Calu3 (cell line): ENCODE measurements around the gene PPIC. TPM values are rescaled to one million over a fixed set of nuclear protein-coding genes. Genes with fewer than 3 reads are reported as not detected.

Experiments
- total RNA-seq: library from RNA; stranded (reverse); gene quantifications from 2 replicates; pipeline ENCODE4 v1.2.3, GENCODE V29; 2022

The PPIC gene
- total RNA-seq, 1 experiment from 2014 or later = 43.5 TPM

Other genes with a start within 250 kb of the PPIC start
- gene SNX24, start 191.1 kb downstream of the PPIC start, total RNA-seq = 16.1 and 23.5 TPM in 2 replicates
- 0.17 and 1.6 TPM in 2 replicates for gene PRDM6, start 52.5 kb upstream of the PPIC start, total RNA-seq